GM19463 (cell line): Measurements from ENCODE around the gene GPR183.
A peak's percentile ranks its signal among the peaks of the same experiment; 100 is the strongest.

ENCODE experiments used
- ATAC-seq: cut with Tn5 transposase; IDR thresholded peaks from one replicate; pipeline ENCODE4 v1.9.1; 2021; ENCODE audit warnings: mild to moderate bottlenecking, moderate library complexity; ENCODE audit not compliant: unreplicated experiment

The GPR183 gene

GRCh38 chr13:99339736-99340397 lies 32.7 kb upstream of the GPR183 start:
- no peak for ATAC-seq

- ATAC-seq, result no peak
Observed at GRCh38 chr13:99339230-99339721, 32.1 kb upstream of the GPR183 start.

GRCh38 chr13:99335603-99336002 lies 28.4 kb upstream of the GPR183 start:
- peak; percentile 73 for ATAC-seq

GRCh38 chr13:99335087-99335486 lies 27.9 kb upstream of the GPR183 start:
- no peak for ATAC-seq

- ATAC-seq, result no peak
Observed at GRCh38 chr13:99334221-99334620, 27.0 kb upstream of the GPR183 start.

- ATAC-seq, result peak; percentile 5
Observed at GRCh38 chr13:99332456-99332855, 25.3 kb upstream of the GPR183 start.

- ATAC-seq, result peak; percentile 89
Observed at GRCh38 chr13:99331881-99332293, 24.7 kb upstream of the GPR183 start.

GRCh38 chr13:99330942-99331341 lies 23.7 kb upstream of the GPR183 start:
- ATAC-seq, result no peak

GRCh38 chr13:99329477-99329876 lies 22.3 kb upstream of the GPR183 start:
- no peak for ATAC-seq

GRCh38 chr13:99327761-99328160 lies 20.6 kb upstream of the GPR183 start:
- ATAC-seq, result no peak

GRCh38 chr13:99327126-99327525 lies 19.9 kb upstream of the GPR183 start:
- ATAC-seq, result no peak

GRCh38 chr13:99326012-99326411 lies 18.8 kb upstream of the GPR183 start:
- no peak for ATAC-seq

- ATAC-seq, result no peak
Observed at GRCh38 chr13:99323488-99323887, 16.3 kb upstream of the GPR183 start.

- peak; percentile 87 for ATAC-seq
Observed at GRCh38 chr13:99322297-99323103, 15.3 kb upstream of the GPR183 start.

GRCh38 chr13:99321709-99322108 lies 14.5 kb upstream of the GPR183 start:
- no peak for ATAC-seq

GRCh38 chr13:99320693-99321481 lies 13.7 kb upstream of the GPR183 start:
- ATAC-seq, result no peak

- ATAC-seq, result no peak
Observed at GRCh38 chr13:99316657-99317256, 9.6 kb upstream of the GPR183 start.

GRCh38 chr13:99316224-99316623 lies 9.0 kb upstream of the GPR183 start:
- ATAC-seq, result no peak

GRCh38 chr13:99315186-99315585 lies 8.0 kb upstream of the GPR183 start:
- ATAC-seq, result no peak

GRCh38 chr13:99314640-99315176 lies 7.5 kb upstream of the GPR183 start:
- no peak for ATAC-seq

- no peak for ATAC-seq
Observed at GRCh38 chr13:99313941-99314340, 6.7 kb upstream of the GPR183 start.
